AG08395 (cell line): ENCODE measurements around the gene FXYD7.
A peak's percentile ranks its signal among the peaks of the same experiment; 100 is the strongest.
"Not testable (repeated sequence)": the region's sequence is repeated elsewhere in the genome, so short reads cannot be mapped to it uniquely, and the experiment has no call there.

ENCODE experiments used
- DNase-seq: peaks from one replicate; pipeline ENCODE4 v3.0.0; 2012; ENCODE audit warnings: mixed read lengths, low spot score

FXYD7 gene

GRCh38 chr19:35143231-35143715, at the start of gene FXYD7:
FXYD7 (plus strand) TSS chr19:35143255; CDS start chr19:35143334, 79 bp downstream.
- no peak for DNase-seq

- DNase-seq = no peak
Measured at GRCh38 chr19:35093430-35093829, 49.6 kb upstream of the FXYD7 start.

- no peak for DNase-seq
Measured at GRCh38 chr19:35093941-35094647, 49.0 kb upstream of the FXYD7 start.

DNA sequence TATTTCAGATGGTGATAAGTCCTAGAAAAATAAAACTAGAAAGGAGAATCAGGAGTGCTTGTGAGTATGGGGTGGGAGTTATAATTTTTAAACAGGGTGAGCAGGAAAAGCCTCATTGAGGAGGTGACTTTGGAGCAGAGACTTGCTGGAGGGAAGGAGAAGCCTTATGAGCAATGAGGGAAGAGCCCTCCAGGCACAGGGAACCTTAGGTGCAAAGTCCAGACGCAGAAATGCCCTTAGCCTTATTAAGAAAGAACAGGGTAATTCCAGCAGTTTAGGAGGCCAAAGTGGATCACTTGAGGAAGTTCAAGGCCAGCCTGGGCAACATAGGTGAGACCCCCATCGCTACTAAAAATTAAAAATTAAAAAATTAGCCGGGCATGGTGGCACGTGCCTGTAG, 48.4 kb upstream of the FXYD7 start:
- no peak for DNase-seq

GRCh38 chr19:35095667-35096368, 47.2 kb upstream of the FXYD7 start:
- no peak for DNase-seq

DNA sequence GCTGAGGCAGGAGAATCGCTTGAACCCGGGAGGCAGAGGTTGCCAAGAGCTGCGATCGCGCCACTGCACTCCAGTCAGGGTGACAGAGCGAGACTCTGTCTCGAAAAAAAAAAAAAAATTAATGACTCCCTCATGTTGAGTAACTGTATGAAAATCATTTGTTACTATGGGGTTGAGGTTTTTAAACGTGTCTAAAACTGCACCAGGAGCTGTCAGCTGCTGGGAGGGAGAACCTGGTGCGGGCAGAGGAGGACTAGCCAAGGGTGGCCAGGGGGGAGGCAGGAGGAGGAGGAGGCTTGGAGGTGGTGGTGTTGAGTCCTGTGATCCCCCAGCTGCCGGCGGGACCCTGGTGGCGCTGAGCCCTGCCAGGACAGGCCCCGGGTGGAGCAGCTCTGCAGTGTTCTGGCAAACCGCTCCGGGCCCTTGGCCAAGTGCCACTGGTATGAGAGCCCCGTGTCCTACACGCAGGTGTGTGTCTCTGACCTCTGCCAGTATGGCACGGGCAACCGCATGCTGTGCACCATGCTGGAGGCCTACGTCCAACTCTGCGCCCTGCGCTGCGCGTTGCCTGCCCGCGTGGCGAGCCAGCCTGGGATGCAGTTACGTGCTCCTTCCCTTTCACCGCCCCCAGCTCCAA, 44.5 kb upstream of the FXYD7 start:
- peak; percentile 32 for DNase-seq

GRCh38 chr19:35099155-35099896, 43.7 kb upstream of the FXYD7 start:
- DNase-seq = no peak

- DNase-seq = no peak
Measured at GRCh38 chr19:35099897-35100275, 43.2 kb upstream of the FXYD7 start.

DNA sequence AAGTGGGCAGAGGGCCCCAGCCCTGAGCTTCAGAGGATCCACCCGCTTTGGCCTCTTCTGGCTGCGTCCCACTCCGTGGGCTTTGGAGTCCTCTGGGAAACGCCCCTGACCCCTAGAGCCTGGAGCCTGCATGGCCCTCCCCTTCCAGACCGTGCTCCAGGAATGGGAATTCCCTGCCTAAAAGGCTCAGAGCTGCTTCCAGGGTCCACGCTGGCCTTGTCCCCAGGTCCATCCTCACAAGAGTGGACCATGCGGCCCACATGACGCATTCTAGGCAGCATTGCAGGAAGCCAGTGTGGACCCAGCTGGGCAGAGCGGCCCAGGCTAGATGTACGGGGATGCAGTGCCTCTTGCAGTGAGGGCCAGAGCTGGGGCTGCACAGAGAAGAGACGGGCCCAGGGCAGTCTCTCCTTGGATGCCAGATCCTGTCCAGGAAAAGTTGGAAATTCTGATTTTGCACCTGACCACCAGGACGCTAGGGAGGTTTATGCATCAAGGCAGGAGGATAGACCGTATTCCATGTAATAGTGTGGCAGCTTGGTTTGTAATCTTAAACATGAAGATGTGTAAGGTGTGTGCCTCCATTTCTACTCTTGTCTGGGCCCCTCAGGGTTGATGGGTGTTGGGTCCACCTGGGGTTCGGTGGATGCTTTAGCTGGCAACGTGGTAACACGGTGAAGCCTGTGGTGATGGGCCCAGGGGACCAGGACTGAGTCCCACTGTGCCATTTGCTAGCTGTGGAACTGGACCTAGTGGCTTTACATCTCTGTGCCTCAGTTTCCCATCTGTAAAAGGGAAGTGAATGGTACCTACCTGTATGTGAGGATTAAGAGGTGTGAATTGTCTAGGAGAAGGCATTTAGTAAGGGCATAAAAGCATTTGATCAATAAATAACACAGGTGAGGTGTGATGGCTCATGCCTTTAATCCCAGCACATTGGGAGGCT, 42.2 kb upstream of the FXYD7 start:
- no peak for DNase-seq

- DNase-seq = not testable (repeated sequence)
Measured at GRCh38 chr19:35101949-35102348, 41.1 kb upstream of the FXYD7 start.

DNA sequence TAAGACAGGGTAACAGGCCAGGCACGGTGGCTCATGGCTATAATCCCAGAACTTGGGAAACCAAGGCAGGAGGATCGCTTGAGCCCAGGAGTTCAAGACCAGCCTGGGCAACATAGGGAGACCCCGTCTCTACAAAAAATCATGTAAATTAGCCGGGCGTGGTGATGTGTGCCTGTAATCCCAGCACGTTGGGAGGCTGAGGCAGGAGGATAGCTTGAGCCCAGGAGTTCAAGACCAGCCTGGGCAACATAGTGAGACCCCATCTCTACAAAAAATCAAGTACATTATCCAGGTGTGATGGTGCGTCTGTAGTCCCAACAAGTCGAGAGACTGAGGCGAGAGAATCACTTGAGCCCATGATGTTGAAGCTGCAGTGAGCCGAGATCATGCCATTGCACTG, 39.4 kb upstream of the FXYD7 start:
- not testable (repeated sequence) for DNase-seq

DNA sequence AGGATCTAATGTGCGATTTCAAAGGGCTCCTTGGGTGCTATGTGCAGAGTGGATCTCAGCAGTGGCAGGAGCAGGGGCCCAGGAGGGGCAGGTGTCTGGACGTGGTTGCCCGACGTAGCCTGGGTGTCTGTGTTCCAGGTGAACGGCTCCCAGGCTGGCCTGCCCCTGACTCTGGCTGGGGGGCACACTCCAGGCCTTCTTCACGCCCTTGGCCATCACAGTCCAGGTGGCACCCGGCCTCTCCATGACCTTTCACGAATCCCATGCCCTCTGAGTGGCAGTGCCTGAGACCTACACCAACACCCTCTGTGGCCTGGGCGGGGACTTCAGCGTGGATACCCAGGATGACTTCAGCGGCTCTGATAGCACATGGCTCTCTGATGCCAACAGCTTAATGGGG, 38.7 kb upstream of the FXYD7 start:
- DNase-seq = no peak

- no peak for DNase-seq
Measured at GRCh38 chr19:35105047-35105410, 38.0 kb upstream of the FXYD7 start.

GRCh38 chr19:35105411-35106290, 37.4 kb upstream of the FXYD7 start:
- no peak for DNase-seq

- no peak for DNase-seq
Measured at GRCh38 chr19:35106291-35106583, 36.8 kb upstream of the FXYD7 start.

GRCh38 chr19:35106898-35107541, 36.0 kb upstream of the FXYD7 start:
- no peak for DNase-seq

DNA sequence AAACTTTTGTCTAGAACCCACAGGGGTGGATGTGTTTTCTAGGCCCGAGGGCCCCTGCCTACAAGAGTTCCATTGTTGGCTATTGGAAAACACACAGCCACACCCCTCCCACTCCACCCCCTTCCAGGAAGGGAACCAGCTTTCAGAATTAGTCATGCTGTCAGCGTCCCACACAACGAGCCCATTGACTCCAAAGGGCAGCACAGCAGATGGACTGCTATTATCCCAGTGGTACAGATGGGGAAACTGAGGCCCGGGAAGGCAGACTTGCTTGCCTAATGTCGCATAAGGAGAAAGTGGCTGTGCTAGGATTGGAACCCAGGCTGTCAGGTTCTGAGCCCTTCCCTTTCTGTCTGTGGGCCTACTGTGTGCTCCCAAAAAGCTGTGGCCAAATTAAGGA, 35.5 kb upstream of the FXYD7 start:
- DNase-seq = peak; percentile 50

GRCh38 chr19:35108730-35109129, 34.3 kb upstream of the FXYD7 start:
- no peak for DNase-seq

DNA sequence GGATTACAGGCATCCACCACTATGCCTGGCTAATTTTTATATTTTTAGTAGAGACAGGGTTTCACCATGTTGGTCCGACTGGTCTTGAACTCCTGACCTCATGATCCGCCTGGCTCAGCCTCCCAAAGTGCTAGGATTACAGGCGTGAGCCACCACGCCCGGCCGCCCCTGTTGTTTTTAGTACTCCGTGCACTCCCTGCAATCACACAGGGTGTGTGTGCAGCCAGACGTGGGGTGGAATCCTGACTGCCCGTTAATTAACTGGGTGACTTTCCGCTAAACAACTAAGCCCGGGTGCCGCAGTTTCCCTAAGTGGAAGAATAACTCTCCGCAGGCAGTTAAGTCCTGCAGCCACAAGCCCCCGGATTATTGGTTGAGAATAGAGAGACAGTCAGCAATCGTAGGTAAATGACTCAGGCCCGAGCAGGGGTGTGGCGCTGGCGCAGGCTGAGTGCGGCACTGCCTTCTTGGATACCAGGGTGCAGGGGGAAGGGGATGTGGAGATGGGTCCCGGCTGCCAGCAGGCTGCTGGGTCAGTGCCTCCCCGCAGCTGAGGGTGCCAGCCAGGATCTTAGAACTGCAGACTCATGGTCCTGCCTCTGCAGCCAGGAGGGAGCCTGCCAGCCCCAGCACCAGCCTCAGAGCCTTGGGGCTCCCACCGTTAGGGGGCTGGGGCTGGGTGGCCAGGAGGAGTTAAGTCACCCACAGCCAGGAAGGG, 33.5 kb upstream of the FXYD7 start:
- DNase-seq = no peak
